Posterior cingulate gyrus (tissue), 11 donors: Measurements from ENCODE around the gene CDC73.
"Not testable (repeated sequence)": the region's sequence is repeated elsewhere in the genome, so short reads cannot be mapped to it uniquely, and the experiment has no call there.

Experiments used
- DNase-seq, 10 donors: peaks; one replicate each; pipeline versions ENCODE4 v3.0.0 to v3.0.0-alpha.2; 2020 to 2021; ENCODE audit warnings: mixed read lengths in 3 of 10
- intact Hi-C: fragments of 100-400 bp; cut with DNase I; formaldehyde crosslinking; loops from one replicate; pipeline ENCODE4 v1.15.1; 2023

Gene CDC73

DNA sequence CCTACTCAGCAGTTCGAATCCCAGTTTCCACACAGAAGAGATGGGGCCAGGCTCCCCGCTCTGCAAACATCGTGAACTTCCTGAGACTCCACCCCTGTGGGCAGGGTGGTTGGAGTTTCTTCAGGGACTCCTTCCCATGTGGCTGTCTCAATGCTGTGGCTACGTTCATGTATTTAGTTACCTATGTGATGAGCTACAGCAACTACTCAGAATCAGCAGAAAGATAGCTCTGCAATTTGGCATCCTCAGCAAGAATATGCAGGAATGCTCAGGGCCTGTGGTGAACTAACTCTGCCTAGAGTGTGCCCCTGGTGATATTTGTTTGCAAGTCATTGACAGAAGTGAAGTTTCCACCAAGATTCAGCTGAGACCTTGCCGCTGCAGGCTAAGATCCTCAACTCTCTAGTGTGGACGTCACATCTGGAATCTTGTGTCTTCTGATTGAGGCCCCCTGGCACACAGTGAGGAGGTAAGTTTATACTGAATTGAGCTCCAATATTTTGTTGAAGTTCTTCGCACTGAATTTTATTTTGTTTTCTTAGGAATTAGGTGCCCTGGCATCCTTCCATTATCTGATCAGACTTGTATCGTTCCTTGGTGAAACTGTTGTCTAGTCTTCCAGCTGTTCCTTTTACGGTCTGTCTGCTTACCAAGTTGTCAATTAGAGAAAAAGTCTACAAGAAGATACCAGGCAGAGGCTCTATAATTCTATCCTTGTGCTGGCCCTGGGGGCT, 8.4 kb upstream of the CDC73 start:
- intact Hi-C loops, result no loop called here
- peak in 1 of 10 donors; percentile 19 for DNase-seq

DNA sequence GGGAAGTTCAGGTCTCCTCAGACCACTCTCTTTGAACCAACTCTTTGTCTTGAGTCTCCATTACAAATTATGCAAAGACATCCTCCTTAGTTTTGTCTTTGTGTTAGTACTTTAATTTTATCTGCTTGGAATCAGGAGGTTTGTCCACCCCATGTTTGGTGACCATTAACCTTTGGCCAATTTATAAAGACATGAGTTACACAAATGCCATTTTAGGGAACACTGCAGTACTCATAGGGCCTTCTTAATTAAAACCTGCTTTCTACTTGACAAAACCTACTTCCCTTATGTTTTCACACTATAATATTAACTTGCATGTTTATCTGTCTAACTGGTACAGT, 7.9 kb upstream of the CDC73 start:
- no peak for DNase-seq
- intact Hi-C loops, result no loop called here

DNA sequence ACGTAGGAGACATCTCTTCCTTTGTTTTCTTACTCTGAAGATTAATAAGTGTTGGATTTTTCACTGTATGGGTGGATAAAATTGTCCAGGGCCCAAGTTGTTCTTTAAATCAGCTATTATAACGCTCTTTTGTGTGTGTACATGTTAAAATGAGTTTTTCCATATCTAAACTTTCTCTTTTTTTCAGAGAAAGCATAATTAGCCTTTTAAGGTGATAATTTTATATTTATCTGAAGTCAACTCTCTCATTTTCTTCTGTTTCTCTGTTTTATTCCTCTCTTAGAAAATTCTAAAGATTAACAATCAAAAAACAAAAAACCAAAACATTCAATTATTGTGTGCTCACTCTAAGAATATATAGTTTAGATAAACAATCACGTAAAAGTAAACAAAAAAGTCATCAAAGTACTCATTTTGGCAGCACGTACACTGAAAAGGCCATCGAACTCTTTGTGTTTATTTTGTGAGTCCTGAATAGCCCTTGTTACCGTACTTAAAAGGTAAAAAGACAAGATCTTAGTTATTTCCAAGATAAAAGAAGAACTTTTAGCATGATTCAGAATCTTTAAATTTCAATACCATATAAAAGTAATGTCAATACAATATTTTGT, 7.2 kb upstream of the CDC73 start:
- intact Hi-C loops, result no loop called here
- DNase-seq, result no peak

DNA sequence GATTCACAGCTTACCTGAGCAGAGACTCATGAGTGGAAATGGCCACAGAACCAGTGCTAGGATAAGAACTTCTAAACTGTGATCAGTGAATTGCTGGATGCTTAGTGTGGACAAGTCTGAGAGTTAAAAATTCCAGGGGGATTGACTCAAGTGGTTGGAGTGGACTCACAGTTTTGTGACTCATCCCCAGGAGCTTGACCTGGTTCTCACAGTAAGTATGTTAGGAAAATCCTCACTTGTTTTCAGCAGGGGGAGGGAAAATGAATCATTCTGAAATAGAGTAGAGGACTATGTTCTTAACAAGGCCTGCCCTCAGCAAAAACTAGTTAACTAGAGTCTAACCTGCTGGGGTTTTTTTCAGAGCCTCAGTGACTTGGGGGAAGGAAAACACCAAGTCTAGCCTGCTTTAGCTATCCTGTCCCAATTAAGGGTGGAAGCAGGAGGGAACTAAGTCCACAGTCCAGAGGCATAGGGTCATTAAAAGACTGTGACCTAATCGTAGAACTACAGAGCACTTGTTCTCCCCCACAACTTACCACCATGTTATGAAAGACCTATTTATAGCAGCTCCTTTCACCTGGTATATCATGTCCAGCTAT, 6.1 kb upstream of the CDC73 start:
- intact Hi-C loops, result no loop called here
- DNase-seq, result no peak

DNA sequence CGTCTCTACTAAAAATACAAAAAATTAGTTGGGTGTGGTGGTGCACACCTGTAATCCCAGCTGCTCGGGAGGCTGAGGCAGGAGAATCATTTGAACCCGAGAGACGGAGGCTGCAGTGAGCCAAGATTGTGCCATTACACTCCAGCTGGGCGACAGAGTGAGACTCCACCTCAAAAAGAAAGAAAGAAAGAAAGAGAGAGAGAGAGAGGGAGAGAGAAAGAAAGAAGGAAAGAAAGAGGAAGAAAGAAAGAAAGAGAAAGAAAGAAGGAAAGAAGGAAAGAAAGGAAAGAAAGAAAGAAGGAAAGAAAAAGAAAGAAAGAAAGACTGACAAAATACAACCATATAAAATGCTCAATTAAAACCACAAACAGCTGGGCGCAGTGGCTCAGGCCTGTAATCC, 4.7 kb upstream of the CDC73 start:
- intact Hi-C loops, result not testable (repeated sequence)

DNA sequence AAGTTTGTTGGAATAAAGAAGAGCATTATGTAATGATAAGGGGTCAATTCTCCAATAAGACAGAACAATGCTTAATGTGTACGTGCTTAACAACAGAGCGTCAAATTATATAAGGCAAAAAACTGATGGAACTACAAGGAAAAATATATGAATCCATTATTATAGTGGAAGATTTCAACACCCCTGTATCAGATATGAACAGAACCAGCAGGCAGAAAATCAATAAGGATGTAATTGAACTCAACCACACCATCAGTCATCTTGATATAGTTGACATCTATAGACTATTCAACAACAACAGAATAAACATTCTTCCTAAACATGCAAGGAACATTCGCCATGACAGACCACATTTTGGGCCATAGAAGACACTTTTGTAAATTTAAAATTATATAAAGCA, 3.6 kb upstream of the CDC73 start:
- intact Hi-C loops, result no loop called here
- DNase-seq, result no peak

More for the DNA sequence above, 4.7 kb upstream of the CDC73 start:
- DNase-seq, result peak in 1 of 10 donors; percentile 12

DNA sequence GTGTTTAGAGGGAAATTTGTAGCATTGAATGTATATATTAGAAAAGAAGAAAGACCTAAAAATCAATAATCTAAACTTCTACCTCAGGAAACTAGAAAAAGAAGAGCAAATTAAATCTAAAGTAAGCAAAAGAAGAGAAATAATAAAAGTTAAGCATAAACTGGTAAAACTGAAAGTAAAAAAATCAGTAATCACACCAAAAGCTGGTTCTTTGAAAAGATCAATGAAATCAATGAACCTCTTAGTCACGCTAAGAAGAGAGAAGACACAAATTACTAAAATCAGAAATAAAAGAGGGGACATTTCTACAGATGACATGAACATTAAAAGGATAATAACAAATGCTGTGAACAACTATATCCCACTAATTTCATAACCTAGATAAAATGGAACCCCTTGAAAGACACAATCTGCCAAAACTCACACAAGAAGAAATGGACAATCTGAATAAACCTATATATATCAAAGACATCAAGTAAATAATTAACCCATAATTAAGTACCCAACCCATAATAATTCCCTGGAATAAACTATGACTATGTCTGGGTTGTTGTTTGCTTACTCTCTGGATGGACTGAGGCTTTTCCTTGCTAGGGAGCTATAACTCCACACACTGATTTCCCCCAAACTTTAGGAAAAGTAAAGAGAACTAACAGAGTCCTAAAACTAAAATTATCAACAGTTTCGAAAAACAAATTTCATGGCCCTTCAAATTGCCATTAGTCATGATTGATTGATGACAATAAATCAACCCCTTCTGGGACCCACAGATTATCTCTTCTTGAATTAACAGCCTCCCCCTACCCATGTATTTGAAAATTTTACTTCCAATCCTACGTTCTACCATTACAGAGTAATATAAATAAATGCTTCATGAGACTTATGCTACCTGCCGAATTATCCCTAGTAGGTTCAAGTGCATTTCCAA, 2.8 kb upstream of the CDC73 start:
- intact Hi-C loops, result no loop called here

DNA sequence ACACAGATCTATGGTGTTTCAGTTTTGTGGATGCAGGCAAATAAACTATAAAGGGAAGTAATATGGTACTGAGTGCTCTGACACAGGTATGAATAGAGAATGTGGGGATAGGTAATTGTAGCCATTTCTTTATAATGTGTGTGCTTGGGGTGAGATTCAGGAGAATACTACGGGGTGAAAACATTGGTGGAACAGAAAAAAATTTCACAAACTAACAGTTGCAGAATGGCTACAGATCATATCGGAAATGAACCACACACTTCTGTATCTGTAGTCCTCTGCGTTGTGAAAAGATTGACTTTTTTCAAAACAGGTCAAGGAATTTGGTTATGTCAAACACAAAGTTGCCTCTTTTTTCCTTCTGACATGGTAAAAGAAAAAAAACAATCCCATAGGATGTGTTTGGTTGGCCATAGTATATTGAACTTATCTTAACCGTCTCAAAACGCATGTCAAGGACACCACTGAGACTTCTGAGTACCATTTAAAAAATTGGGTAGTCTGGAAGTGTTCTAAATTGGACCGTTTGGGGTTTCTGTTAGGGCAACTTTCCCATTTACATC, 1.1 kb upstream of the CDC73 start:
- DNase-seq, result no peak
- intact Hi-C loops, result loop anchor here (1.0 to 10.0 kb wide), 5 partner anchors 15 to 648 kb away; partner anchors contain the start of genes B3GALT2, GLRX2, RGS2 and RO60

More for the DNA sequence above, 2.8 kb upstream of the CDC73 start:
- no peak for DNase-seq

DNA sequence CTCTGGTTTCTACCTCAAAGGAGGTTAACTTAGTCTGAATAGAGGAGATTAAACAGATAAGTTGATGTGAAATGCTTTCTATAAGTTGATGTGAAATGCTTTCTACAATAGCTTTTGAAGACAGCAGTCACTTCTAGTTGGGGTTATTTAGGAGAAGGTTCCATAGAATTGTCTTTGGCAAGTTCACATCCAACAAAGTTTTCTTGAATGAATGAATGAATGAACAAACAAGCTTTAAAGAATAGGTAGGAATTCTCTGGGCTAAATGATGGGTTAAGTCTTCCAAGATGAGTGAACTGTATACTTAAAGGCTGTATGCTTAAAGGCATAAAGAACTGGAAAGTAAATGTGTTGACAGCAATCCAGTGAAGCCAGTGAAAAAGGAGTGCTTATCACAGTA, 1.9 kb downstream of the CDC73 start:
- intact Hi-C loops, result loop anchor here (5.0 to 10.0 kb wide), 3 partner anchors 61 to 651 kb away; partner anchors contain the start of genes B3GALT2 and RGS2
- DNase-seq, result no peak

DNA sequence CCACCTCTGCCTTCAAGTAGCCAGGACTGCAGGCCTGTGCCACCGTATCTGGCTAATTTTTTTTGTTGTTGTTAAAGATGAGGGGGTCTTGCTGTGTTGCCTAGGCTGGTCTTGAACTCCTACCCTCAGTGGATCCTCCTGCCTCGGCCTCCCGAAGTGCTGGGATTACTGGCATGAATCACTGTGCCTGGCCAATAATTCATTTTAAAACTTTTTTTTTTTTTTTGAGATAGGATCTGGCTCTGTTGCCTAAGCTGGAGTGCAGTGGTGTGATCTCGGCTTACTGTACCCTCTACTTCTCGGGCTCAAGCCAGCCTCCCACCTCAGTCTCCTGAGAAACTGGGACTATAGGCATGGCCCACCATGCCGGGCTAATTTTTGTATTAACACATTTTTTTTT, 3.5 kb downstream of the CDC73 start:
- DNase-seq, result no peak
- intact Hi-C loops, result loop anchor here (10.0 kb wide), 1 partner anchor 59 kb away; the partner anchor contains the start of gene B3GALT2

DNA sequence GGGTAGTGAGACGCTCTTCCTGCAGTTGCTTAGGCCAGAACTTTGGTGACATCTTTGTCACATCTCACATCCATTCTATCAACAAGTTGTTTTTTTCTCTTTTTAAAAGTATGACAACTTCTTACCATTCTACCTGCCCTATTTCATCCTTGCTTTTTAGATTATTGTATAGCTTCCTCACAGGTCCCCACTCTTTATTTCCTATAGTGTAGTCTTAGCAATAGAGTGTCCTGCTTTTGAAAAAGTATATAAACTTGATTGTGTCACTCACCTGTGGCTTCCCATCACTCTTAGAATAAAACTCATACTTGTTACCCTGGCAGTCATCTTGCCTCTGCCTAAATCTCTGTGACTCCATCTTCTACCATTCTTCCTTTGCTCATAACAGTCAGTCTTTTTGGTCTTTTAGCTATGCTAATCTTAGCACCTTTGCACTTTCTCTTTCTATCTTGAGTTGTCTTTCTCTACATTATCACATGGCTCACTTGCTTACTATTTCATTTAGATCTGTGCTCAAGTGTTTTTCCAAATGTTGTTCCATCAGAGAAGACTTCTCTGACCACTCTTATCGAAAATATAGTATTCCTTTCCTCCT, 9.5 kb downstream of the CDC73 start:
- DNase-seq, result no peak
- intact Hi-C loops, result no loop called here

DNA sequence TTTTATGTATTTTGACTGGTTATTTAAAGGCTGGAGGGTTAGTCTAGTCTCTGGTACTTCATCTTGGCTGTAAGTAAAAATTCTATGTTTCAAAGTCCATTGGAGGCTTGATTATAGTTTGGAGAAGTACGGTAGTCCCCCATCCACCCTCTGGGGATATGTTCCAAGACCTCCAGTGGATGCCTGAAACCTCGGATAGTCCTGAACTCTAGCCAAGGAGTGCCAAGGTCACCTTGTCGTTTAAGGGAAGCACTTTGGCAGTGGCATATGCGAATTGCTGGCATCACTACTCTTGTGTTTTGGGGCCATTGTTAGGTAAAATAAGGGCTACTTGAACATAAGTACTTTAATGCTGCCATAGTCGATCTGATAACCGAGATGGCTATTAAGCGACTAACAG, 18.4 kb downstream of the CDC73 start:
- intact Hi-C loops, result no loop called here
- DNase-seq, result no peak

DNA sequence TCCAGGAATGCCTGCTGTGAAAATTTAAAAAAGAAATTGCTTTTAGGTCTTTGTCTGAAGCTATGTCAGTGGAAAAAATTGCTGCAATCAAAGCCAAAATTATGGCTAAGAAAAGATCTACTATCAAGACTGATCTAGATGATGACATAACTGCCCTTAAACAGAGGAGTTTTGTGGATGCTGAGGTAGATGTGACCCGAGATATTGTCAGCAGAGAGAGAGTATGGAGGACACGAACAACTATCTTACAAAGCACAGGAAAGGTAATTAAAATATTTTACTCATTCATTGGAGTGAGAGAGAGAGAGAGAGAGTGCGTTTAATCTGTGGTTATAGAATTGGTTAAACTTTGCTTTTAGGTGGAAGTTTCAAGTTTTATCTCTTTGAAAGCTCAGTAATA, 20.0 kb downstream of the CDC73 start:
- intact Hi-C loops, result no loop called here
- DNase-seq, result no peak

DNA sequence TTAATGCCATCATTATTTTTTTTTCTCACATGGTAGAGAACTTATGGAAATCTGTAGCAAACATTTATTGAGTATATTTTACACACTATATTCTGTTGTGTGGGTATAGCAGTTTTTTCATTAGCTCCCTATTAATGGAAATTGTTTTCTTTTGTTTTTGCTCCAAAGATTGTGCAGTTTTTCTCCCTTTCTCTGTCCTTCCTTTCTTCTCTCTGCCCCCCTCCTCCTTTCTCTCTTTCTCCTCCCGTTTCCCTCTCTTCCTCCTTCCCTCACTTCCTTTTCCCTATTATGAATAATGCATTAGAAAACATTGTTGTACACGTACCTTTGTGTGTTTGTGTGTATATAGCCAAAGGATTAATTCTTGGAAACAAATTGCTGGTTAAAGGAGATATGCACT, 20.6 kb downstream of the CDC73 start:
- intact Hi-C loops, result no loop called here
- DNase-seq, result no peak

DNA sequence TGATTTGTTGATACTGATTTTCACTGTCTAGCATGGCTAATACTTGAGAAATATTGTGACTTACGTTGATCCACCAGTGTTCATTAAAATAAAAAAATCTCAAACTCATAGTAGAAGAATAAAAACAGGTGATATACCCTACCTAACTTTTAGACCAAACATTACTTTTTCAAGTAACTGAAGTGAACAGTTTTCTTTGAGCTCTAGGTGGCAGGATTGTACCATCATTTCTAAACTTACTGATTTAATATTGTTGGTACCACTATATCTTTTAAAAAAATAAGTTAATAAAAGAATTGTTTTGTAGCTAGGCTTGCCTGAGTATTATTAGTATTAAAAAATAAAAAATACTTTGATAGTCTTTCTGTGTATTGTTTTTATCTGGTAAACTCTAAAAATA, 21.5 kb downstream of the CDC73 start:
- intact Hi-C loops, result no loop called here
- DNase-seq, result no peak

DNA sequence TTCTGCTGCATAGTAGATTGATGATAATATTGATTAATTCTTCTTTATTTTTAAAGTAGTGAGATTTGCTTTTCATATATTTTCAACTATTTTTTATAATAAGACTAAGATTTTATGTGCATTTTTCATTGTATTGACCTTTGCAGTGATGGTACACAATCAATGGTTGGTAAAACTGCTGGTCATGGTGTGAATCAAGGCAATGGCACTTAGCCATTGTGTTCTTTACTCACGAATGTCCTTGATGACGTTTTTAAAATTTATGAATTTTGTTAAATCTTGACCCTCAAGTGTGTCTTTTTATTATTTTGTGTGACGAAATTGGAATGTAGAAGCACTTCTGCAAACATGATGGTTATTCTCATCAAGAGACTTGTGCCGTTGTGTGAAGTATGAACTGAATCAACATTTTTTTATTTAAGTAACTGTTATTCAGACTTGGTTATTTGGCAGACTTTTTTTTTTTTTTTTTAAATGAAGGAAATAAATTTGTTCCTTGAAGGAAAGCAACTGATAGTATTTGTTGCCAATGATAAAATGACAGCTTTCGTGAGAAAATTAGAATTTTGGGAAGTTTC, 22.6 kb downstream of the CDC73 start:
- no peak for DNase-seq
- intact Hi-C loops, result no loop called here

DNA sequence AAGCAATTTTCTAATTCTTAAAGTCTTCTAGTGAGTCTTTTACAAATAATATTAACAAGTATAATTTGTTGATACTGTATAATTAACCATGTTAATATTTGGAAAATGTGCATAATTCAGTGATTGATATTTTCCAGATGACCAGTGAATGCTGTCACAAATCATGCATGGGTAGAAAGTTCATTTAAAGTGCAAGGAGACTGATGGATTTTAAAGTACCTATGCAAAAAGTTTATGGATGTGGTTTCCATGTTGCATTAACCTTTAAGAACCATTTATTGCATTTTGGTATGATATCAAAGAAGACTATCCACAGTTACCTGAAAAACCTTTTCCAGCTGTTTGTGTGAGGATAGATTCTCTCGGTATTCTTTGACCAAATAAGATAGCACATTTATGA, 23.2 kb downstream of the CDC73 start:
- intact Hi-C loops, result no loop called here

DNA sequence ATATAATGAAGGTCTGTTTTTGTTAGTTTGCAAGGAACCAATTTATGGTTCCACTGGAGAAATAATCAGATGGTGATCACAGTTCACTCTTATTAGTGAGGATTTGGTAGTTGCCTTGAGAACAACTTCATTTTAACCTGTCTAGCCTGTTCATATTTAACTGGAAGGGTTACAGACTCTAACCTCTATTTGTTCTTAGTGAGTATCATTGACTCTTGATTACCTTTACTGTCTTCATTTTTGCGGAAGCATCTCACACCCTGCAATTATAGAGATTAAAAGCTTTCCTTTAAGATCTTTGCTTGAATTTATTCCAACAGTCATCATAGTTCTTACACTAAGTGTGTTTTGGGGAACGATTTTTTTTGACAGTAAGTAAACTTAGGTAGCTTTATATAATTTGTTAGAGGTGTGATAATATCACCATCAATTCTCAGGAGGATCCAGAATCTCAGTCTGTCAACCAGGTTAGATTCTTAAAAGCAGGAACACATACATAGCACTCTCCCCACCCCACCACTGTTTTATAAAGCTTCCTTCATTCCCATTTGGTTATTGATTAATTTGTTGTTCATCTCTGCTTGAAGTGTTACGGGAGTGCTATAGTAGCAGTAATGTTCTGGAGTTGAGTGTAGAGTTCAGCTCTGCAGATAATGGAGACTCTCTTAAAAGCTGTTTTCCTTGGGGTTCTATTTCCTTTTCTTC, 34.4 kb downstream of the CDC73 start:
- intact Hi-C loops, result no loop called here
- no peak for DNase-seq

More for the DNA sequence above, 23.2 kb downstream of the CDC73 start:
- no peak for DNase-seq

DNA sequence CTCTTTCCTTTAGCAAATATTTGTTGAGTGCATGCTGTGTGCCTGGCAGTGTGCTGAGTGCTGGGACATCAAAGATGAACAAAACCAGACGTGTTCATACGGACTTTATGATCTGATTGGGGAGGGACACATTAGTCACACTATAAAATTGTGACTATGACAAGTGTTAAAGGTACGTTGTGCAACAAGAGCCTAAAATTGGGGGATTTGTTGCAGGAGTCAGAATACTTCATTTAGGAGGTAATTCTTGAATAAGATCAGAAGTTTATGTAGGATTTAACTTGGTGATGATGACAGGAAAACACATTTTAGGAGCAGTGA, 35.0 kb downstream of the CDC73 start:
- intact Hi-C loops, result no loop called here
- DNase-seq, result no peak
